Activated naive CD4-positive, alpha-beta T cell (primary cell): ENCODE measurements around the gene AGAP9.
"Not testable (repeated sequence)": the region's sequence is repeated elsewhere in the genome, so short reads cannot be mapped to it uniquely, and the experiment has no call there.

Source experiments
- DNase-seq, 4 experiments: peaks; one replicate each; lab custom pipeline; 2025; lab: John Stamatoyannopoulos, UW

Gene AGAP9

GRCh38 chr10:47523475-47523874, at the start of gene AGAP9:
TSS of gene AGAP9 (minus strand) at chr10:47523638. CDS start at chr10:47523526, 112 bp downstream.
- not testable (repeated sequence) for DNase-seq

- not testable (repeated sequence) for DNase-seq
Observed at GRCh38 chr10:47571138-47571912, 47.9 kb upstream of the AGAP9 start.

GRCh38 chr10:47566757-47567156, 43.3 kb upstream of the AGAP9 start:
- DNase-seq: not testable (repeated sequence)

- not testable (repeated sequence) for DNase-seq
Observed at GRCh38 chr10:47566108-47566699, 42.8 kb upstream of the AGAP9 start.

GRCh38 chr10:47565517-47565920, 42.1 kb upstream of the AGAP9 start:
- DNase-seq: not testable (repeated sequence)

GRCh38 chr10:47564953-47565352, 41.5 kb upstream of the AGAP9 start:
- DNase-seq: not testable (repeated sequence)

- not testable (repeated sequence) for DNase-seq
Observed at GRCh38 chr10:47564318-47564717, 40.9 kb upstream of the AGAP9 start.

- DNase-seq: not testable (repeated sequence)
Observed at GRCh38 chr10:47560452-47560851, 37.0 kb upstream of the AGAP9 start.

- DNase-seq: not testable (repeated sequence)
Observed at GRCh38 chr10:47559718-47560308, 36.4 kb upstream of the AGAP9 start.

- not testable (repeated sequence) for DNase-seq
Observed at GRCh38 chr10:47558109-47558508, 34.7 kb upstream of the AGAP9 start.

- not testable (repeated sequence) for DNase-seq
Observed at GRCh38 chr10:47557616-47558015, 34.2 kb upstream of the AGAP9 start.

GRCh38 chr10:47555334-47555733, 31.9 kb upstream of the AGAP9 start:
- DNase-seq: not testable (repeated sequence)

- DNase-seq: not testable (repeated sequence)
Observed at GRCh38 chr10:47554552-47554951, 31.1 kb upstream of the AGAP9 start.

- DNase-seq: not testable (repeated sequence)
Observed at GRCh38 chr10:47553860-47554247, 30.4 kb upstream of the AGAP9 start.

GRCh38 chr10:47553214-47553859, 29.9 kb upstream of the AGAP9 start:
- peak; percentile 59 to 66 (median 64) for DNase-seq

- peak in 1 of 4 experiments; percentile 4 for DNase-seq
Observed at GRCh38 chr10:47552719-47553118, 29.3 kb upstream of the AGAP9 start.

GRCh38 chr10:47547286-47547685, 23.8 kb upstream of the AGAP9 start:
- not testable (repeated sequence) for DNase-seq

- DNase-seq: not testable (repeated sequence)
Observed at GRCh38 chr10:47536430-47536829, 13.0 kb upstream of the AGAP9 start.

- DNase-seq: not testable (repeated sequence)
Observed at GRCh38 chr10:47502313-47502712, 21.1 kb downstream of the AGAP9 start.

- DNase-seq: not testable (repeated sequence)
Observed at GRCh38 chr10:47494226-47494625, 29.2 kb downstream of the AGAP9 start.

- not testable (repeated sequence) for DNase-seq
Observed at GRCh38 chr10:47491600-47491999, 31.8 kb downstream of the AGAP9 start, which contains the start of gene FAM25G. TSS of gene FAM25G (minus strand) at chr10:47491700. CDS start at chr10:47491674, 26 bp downstream.

GRCh38 chr10:47489630-47490029, 33.8 kb downstream of the AGAP9 start:
- DNase-seq: not testable (repeated sequence)
